GM19467 (cell line): Measurements from ENCODE around the gene TFCP2L1.

Experiments
- ATAC-seq: cut with Tn5 transposase; IDR thresholded peaks from one replicate; pipeline ENCODE4 v1.9.1; 2021; ENCODE audit warnings: mild to moderate bottlenecking, moderate library complexity; ENCODE audit not compliant: unreplicated experiment

The TFCP2L1 gene

DNA sequence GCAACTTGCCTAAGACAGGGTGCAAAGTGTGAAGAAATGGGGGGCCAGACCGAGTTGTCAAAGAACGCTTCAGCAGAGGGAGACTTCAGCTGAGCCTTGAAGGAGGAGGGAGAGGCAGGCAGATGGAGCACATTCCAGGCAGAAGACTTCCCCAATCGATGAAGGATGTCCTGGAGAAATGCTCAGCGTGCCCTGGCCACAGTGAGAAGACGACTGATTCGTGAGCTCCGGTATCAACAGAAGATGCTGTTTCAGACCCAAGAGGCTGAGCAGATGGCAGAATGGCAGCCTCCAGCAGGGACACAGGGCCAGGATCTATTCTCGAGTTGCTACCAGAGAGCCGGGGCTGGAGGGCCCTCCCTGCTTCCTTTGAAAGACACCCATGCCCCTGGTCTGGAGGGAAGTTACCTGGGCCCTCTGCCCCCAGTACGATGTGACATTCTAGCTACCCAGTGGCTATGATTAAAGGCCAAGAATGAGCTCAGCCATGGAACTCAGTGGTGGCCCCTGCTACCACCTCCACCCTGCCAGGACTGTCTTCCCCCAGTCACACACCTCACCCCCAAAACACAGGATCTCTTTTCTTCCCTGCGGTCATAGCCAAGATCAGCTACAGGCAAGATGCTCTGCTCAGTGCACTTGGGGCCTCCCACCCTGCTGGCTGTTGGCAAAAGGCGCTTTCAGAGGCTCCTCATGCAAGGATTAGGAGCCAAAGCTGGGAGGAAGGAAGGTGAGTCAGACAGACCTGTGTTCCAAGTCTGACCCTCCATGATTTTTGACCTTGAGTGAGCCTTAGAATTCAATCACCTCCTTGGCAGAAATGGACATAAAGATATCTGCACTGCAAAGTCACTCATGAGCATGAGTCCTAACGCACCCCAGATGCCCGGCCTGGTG is 84.3 kb downstream of the TFCP2L1 start:
- no peak for ATAC-seq

DNA sequence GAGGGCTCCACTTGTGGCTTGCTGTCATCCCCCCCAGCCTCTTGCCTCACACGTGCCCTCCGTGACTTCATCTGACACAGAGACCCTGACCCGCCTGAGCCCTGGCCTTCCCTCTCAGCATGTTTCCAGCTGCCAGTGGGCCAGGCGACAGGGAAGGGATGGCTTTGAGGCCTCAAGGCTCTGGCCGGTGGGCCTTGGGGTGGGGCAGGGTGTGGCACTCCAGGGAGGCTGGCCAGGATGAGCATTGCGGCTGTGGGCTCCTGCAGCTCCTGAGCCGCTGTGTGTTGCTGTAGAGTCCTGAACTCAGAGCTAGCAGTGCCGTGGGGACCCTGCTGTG is 85.0 kb downstream of the TFCP2L1 start:
- ATAC-seq = no peak

DNA sequence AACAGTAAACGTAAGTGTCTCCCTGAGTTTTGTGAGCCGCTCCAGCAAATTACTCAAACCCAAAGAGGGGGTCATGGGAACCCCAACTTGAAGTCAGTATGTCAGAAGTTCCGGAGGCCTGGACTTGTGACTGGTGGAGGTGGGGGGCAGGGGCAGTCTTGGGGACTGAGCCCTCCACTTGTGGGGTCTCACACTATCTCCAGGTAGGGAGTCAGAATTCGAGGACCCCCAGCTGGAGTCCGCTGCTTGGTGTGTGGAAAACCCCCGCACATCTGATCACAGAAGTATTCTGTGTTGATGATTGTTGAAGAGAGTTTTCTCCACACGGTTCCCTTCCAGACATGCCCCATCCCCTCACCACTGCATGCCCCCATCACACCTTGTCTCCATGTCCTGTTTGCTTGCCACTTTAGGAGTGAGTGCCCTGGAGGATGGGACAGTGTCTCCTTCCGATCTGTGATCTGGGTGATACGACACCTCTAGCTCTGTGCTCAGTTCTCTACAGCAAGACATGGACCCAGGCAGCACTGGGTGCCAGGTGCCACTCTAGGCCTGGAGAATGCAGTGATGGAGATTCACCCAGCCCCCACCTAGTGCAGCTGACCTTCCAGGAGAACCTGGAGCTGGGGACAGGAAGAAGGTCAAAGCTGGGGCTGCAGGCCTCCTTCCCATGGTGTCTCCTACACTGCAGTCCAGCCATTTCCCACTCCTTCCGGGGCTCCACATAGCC is 85.6 kb downstream of the TFCP2L1 start:
- ATAC-seq = no peak

DNA sequence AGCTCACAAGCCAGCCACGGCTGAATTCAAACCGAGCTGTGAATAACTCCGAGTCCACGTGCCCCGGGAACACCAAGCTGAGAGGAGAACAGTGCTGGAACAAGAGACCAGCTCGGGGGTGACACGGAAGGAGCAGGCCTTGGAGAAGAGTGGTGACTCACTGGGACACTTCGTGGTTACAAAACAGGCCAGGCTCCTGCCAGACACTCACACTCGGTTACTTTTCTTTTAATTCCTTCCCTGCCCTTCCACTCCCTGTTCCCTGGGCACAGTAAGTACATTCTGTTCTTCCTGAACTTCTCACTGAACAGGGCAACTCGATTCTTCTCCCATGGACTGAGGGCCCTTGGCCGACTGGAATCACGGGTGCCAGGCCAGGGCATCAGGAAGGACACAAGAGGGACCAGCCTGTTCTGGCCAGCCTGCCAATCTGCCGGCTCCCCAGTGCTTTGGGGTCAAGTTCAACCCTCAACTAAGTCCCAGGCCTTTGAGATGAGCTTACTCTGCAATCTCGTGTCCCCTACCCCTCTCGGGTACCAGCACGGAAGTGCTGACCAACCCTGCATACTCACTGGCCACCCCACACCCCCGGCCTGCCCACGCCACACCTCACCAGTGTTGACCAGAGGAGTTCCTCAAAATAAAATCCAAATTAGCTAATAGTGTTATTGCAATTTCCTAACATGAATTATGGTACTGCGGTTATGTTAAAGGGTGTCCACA is 87.5 kb downstream of the TFCP2L1 start:
- no peak for ATAC-seq

DNA sequence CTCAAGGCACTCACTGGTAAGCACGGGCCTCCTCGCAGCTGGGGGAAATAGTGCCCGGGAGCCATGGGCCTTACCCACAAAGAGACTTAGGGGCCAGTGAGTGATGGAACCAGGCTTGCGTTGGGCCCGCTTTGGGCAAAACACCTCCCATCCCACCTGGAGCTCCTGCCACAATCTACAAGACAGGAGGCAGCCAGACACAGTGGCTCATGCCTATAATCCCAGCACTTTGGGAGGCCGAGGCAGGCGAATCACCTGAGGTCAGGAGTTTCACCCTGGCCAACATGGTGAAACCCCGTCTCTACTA is 88.2 kb downstream of the TFCP2L1 start:
- no peak for ATAC-seq

DNA sequence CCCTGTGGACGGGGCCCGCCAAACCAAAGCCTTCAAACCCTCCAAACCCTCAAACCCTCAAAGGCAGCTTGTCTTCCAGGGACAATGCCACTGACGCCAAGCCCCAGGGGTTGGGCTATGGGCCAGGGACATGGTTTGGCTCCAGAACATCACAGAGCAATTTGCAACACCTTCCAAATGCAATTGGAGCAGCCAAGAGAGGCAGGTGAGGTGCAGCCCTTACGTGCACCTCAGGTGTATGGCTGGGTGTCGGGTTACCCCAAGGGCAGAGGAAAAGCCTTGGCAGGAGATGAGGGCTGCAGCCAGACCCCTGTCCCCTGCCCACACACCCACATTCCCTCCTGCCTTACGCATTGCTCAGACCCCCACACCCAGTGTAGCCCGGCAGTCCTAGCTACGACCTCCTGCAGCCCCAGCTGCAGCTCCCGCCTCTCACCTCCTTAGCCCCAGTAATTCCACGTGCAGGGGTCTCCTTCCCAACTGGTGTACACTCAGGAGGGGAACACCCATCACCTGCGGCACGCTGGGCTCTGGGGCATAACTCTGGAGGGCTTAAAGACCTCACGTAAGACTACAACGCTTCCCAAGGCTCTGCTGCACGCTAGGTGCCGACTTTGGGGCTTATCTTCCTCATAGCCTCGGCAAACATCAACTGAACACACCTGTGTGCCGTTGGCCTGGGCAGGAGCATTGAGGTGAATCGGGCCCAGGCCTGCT is 88.7 kb downstream of the TFCP2L1 start:
- no peak for ATAC-seq

DNA sequence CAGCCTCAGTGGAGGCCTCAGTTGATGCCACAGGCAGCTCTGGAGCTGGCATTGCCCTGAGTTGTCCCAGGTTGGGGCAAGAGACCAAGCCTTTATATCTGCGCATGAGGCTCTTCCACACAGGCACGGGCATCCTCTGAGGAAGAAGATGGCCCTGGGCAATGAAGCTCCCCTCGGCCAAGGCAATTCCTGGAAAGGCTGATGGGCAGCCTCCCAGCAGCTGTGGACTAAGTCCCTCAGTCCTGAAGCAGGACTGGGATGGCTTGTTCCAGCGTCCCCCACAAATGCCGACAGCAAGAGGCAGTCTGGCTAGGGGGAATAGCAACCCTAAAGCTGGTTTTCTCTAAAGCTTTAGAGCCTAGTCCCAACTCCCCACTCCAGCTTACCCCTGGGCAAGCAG is 90.0 kb downstream of the TFCP2L1 start:
- no peak for ATAC-seq

DNA sequence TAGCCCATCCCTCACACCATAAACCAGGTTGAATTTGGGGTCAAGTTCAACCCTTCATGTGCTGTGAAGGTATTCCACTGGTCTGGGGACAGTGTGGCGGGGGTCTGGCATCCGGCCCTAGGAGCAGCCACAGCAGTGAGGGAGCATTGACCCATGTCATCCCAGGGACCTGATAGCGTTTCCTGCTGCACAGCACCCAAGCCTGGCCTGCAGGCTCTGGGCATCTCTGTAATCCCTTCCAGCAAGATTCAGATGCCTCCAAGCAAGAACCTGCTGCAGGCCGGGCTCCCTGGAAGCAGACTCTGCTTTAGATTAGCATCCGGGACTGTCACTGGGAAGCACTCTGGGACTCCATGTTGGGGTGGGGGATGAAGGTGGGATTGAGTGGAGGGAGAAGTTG is 90.4 kb downstream of the TFCP2L1 start:
- ATAC-seq = no peak

DNA sequence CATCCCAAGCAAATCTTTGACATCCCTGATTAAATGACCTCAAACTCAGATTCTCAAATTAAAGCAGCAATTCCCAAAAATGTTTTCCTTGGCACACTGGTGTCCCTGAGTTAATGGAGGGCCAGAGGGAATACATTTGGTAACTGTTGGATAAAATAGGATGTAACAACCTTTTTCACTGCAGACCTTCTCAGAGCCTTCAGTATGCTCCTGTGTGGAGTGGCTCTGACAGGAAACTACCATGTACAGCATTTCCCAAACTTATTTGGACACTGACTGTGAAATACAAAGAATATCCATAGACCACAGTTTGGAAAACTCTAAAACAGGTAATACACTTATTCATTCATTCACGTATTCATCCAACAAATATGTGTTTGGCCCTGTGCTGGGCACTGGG is 91.8 kb downstream of the TFCP2L1 start:
- no peak for ATAC-seq

DNA sequence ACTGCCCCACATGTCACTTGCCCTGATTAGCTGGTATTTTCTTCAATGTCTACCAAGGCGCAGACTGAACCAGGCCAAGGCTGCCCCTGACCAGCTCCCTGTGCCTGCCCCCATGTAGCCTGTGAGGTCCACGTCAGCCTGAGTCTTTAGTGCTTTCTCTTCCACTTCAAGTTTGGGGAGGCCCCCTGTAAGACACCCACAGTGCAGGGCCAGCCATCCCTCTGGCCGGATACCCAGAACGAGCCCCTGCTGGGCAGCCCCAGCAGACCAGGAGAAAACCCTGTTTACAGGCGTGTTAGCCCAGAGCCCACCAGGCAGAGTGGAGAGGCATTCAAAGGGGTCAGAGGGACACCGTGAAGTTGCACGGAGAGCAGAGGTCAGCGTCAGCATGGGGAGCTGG is 92.4 kb downstream of the TFCP2L1 start:
- no peak for ATAC-seq

DNA sequence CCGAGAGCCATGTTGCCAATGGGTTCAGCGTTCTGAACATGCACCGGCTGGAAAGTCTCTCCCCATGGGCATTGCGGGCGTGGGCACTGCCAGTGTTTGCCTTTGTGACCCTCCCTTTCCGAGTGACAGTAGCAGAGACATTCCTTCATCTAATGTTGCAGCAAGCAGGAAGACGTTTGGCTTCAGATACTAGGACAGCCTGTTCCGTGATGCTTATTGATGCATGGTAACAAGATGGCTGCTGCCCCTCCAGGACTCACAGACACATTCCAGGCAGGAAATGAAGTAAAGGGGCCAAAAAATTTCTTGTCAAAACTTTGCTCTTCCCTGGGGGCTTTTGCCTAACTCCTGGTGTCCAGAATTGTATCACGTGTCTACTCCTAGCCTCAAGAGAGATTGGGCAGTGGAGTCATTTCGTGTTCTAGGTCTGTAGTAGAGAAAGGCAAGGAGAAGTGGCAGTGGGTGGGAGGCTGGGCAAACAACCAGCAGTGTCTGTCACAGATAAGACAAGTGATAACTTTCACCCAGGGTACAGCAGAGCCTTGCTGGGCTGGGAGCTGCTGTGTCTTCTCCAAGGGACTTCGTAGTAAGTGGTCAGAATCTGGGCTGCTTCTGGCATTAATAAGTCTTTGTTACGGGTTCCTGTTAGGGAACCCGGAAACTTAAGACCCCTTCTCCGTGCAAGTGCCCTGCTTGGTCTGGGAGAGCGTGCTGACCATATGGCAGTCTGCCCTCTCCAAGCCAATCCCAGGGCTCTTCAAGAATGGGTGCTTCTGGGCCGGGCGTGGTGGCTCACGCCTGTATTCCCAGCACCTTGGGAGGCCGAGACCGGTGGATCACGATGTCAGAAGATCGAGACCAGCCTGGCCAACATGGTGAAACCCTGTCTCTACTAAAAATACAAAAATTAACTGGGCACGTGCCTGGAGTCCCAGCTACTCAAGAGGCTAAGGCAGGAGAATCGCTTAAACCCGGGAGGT is 93.5 kb downstream of the TFCP2L1 start:
- no peak for ATAC-seq

DNA sequence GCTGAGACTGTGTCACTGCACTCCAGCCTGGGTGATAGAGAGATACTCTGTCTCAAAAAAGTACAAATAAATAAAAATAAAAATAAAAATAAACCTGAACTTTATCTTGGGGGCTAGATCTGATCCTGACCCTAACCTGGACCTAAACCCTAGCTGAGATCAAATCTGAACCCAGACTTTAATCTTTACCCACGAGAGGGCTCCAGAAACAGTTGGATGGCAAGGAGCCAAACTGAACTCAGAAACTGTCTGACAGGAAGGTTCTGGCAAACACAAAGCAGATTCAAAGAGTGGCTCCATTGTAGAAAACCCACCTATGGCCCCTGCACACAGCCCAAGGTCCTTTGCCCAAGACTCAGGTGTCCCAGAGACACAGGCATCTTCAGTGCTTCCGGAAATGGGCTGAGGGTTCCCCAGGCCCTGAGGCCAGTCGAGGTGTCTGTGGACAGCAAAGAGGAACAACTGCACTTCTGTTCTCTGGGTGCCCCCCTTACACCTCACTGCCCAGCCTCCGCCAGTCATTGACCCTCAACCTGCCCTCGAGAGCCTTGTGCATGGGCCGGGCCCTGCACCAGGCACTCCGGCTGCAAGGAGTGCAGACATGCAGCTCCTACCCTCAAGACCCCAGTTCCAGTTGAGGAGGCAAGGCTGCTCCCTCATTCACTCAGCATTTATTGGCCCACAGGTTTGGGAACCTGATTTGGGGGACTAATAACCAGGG is 95.2 kb downstream of the TFCP2L1 start:
- ATAC-seq = no peak

DNA sequence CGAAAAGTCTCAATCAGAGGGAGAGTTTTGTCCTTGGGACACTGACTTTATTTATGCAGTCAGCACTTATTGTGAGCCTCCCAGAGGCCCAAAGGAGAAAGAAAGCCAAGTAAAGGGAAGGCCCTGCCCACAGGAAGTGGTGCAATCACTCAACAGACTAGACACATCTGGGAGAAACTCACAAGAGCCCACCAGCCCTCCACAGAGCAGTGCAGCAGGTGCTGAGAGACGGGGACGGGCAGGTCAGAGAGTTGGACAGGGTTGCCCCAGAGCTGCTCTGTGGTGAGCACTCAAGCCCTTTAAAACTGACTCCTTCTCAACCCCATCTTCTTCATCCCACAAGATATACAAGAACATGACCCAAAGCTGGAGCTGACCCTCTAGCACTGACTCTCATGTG is 96.0 kb downstream of the TFCP2L1 start:
- ATAC-seq = no peak

DNA sequence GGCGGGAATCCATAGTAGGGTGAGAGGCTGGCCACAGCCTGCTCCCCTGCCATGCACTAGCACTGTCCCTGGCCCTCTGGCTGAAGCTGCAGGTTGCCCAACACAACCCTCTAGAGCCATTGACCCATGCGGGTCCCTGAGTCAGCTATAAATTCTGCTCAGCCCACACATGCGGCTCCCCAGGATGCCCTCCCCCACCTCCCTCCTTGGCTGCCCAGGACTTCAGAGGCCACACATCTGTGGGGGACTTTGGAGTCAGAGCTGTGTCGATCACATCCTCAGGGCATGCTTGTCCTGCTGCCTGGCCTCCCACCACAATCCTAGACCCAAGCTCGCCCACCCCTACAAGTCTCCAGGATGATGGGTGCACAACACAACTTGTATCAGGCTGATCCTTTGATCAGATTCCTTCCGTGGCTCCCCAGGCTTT is 97.0 kb downstream of the TFCP2L1 start:
- no peak for ATAC-seq

DNA sequence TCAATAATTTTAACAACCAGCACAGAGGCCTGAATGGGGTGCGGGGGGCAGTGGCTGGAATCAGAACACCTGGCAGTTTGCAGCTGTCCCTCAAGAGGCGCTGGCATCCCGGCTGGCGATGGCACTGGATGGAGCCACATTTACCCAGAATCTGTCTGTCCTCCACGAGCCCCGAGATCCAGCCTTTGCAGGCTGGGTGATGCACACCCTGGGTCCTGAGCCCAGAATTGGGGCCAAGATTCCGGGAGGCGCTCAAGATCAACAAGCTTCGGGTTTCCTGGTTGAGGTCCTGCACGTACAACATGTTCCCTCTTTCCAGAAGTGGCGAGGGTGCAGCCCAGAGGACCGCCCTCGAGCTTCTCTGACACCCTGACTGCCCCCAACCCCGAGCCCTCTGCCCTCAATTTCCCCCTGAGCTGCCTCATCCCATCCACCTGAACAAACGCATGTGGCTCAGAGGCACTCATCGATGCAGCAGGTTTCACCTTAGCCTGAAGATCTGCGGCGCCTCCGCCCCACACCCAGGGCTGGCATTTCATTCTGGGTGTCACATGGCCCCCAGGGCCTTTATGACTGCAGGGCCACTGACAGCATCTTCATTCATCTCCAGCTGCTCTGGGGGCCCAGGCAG is 97.5 kb downstream of the TFCP2L1 start:
- ATAC-seq = no peak

DNA sequence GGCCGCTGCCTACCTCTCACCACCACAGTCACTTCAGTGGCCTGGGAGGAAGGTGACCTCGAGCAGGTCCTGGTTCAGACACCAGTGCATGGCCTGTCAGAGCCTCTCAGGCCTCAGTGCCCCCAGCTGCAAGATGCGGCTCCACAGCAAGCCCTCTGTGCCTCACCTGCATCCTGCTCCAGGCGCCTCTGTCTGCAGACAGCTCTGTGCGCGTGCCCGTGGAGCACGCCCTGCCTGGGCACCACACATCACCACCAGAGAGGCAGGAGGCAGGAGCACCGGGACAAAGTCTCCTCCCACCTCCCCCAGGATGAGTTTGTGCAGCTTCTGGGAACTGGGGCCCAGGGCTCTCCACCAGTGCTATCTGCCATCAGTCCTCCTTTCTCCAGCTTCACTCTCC is 98.7 kb downstream of the TFCP2L1 start:
- no peak for ATAC-seq

DNA sequence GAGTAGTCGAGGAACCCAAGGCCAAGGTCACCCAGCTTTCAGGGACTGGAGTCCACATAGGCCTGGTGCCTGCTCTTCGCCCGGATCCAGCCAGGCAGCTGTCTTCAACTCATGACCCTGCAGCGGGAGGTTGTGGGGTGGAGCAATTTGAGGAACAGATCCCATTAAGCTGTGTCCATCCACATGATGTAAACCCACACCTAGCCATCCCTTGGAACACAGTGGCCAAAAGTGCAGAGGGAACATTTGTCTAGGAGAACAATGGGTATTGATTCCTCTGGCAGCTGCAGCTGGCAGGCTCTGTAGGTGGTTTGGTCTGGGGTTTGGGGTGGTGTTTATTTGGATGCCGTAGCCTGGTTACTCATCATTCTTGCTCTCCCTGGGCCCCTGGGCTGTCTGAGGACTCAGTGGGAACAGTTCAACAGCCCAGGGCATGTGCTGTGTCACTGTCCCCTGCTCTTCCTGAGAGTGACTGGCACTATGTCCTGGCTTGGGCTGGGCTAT is 99.4 kb downstream of the TFCP2L1 start:
- no peak for ATAC-seq

DNA sequence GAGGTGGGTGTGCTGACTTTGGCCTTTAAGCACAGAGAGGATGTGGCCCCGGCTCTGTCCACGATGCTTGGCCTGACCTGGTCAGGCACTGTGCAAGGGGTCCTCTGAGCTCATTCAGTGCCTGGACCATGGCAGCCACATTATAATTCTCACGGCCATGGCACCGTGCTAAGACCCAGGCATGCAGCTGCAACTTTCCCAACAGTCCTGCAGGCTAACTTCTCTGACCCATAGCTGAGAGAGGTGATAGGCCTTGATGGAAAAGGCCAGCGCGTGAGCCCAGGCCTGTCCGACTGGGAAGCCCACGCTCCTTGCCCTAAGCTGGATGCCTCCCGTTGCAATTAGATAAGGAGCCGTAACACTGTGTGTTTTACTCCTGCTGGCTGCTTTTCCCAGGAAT is 99.9 kb downstream of the TFCP2L1 start:
- ATAC-seq = no peak
